Epithelial cell of esophagus (primary cell): ENCODE results near the gene ACAP3.

Experiments used
- DNase-seq: peaks from one replicate; pipeline ENCODE4 v3.0.0; 2010; ENCODE audit warnings: low read depth
- H3K4me3 ChIP-seq: 2 replicates; pipeline ENCODE4 v1.5.1; 2011; ENCODE audit warnings: mild to moderate bottlenecking, low read length, control low read depth
- CTCF ChIP-seq: IDR thresholded peaks from 2 replicates; pipeline ENCODE4 v1.5.1; 2011; ENCODE audit warnings: low read depth, mild to moderate bottlenecking, low read length, control low read depth, inconsistent platforms; ENCODE audit not compliant: insufficient read depth; ENCODE audit errors: missing control alignments

ACAP3 gene

GRCh38 chr1:1309251-1310108, 1.8 kb upstream of the ACAP3 start:
- TF ChIP-seq CTCF, result no peak
- peak overlapping the region; percentile 56 for H3K4me3 ChIP-seq
- no peak for DNase-seq

GRCh38 chr1:1308756-1309250, 1.1 kb upstream of the ACAP3 start:
- DNase-seq, result no peak
- H3K4me3 ChIP-seq, result peak overlapping the region; percentile 56
- no peak for TF ChIP-seq CTCF

GRCh38 chr1:1307261-1307922, 338 bp downstream of the ACAP3 start:
- peak overlapping the region; percentile 78 for H3K4me3 ChIP-seq
- no peak for TF ChIP-seq CTCF
- no peak for DNase-seq

GRCh38 chr1:1306661-1307260, 969 bp downstream of the ACAP3 start:
- no peak for TF ChIP-seq CTCF
- peak overlapping the region; percentile 78 for H3K4me3 ChIP-seq
- DNase-seq, result peak; percentile 51

GRCh38 chr1:1306070-1306660, 1.6 kb downstream of the ACAP3 start:
- no peak for DNase-seq
- TF ChIP-seq CTCF, result peak; percentile 7
- H3K4me3 ChIP-seq, result peak overlapping the region; percentile 78

GRCh38 chr1:1305300-1306069, 2.2 kb downstream of the ACAP3 start:
- peak; percentile 9 for TF ChIP-seq CTCF
- DNase-seq, result peak; percentile 83
- H3K4me3 ChIP-seq, result peak overlapping the region; percentile 78
